IPS-20b (cell line): ENCODE measurements around the gene ZNF407.

Experiments used
- H3K27ac ChIP-seq: one replicate; pipeline ENCODE4 v1.5.1; 2013; ENCODE audit warnings: low read length
- H3K27me3 ChIP-seq: 2 replicates; pipeline ENCODE4 v1.6.1; 2013; ENCODE audit warnings: mild to moderate bottlenecking, low read length, inconsistent platforms; ENCODE audit not compliant: insufficient read depth
- H3K36me3 ChIP-seq: 2 replicates; pipeline ENCODE4 v1.6.1; 2013; ENCODE audit warnings: low read depth, mild to moderate bottlenecking, inconsistent platforms, low read length, moderate library complexity; ENCODE audit not compliant: insufficient read depth
- H3K4me1 ChIP-seq: 2 replicates; pipeline ENCODE4 v1.6.1; 2013; ENCODE audit warnings: mild to moderate bottlenecking, control low read depth, inconsistent platforms, low read length, moderate library complexity; ENCODE audit not compliant: insufficient read depth
- H3K4me3 ChIP-seq: 2 replicates; pipeline ENCODE4 v1.5.1; 2013; ENCODE audit warnings: mild to moderate bottlenecking, low read length, inconsistent platforms
- H3K9ac ChIP-seq: 2 replicates; pipeline ENCODE4 v1.6.1; 2013; ENCODE audit warnings: low read depth, mild to moderate bottlenecking, inconsistent platforms, low read length, moderate library complexity
- H3K9me3 ChIP-seq: 2 replicates; pipeline ENCODE4 v1.6.1; 2013; ENCODE audit warnings: mild to moderate bottlenecking, low read depth, low read length, inconsistent platforms; ENCODE audit not compliant: insufficient read depth

ZNF407 gene

GRCh38 chr18:74775239-74775638, 177.6 kb downstream of the ZNF407 start:
- Histone ChIP-seq H3K27ac (no peak overlapping the region), H3K4me3 (no peak overlapping the region)

GRCh38 chr18:74778191-74778847, 180.6 kb downstream of the ZNF407 start:
- H3K9me3 ChIP-seq = no peaks in the 10 kb centered on the region
- no peaks in the 10 kb centered on the region for H3K4me1 ChIP-seq
- H3K27me3 ChIP-seq = no peaks in the 10 kb centered on the region
- H3K4me3 ChIP-seq = no peak overlapping the region
- no peak overlapping the region for H3K9ac ChIP-seq
- H3K27ac ChIP-seq = no peak overlapping the region
- no peaks in the 10 kb centered on the region for H3K36me3 ChIP-seq

More at GRCh38 chr18:74775239-74775638, 177.6 kb downstream of the ZNF407 start:
- Histone ChIP-seq H3K4me1 (no peaks in the 10 kb centered on the region), H3K36me3 (no peaks in the 10 kb centered on the region), H3K9ac (no peak overlapping the region), H3K9me3 (no peaks in the 10 kb centered on the region), H3K27me3 (no peaks in the 10 kb centered on the region)

GRCh38 chr18:74784752-74785151, 187.1 kb downstream of the ZNF407 start:
- Histone ChIP-seq H3K9ac (no peak overlapping the region), H3K9me3 (no peaks in the 10 kb centered on the region), H3K4me1 (no peaks in the 10 kb centered on the region), H3K27me3 (no peaks in the 10 kb centered on the region), H3K36me3 (no peaks in the 10 kb centered on the region), H3K27ac (no peak overlapping the region), H3K4me3 (no peak overlapping the region)

GRCh38 chr18:74785632-74786031, 188.0 kb downstream of the ZNF407 start:
- H3K27me3 ChIP-seq = no peaks in the 10 kb centered on the region
- no peaks in the 10 kb centered on the region for H3K36me3 ChIP-seq
- H3K4me3 ChIP-seq = no peak overlapping the region
- H3K9me3 ChIP-seq = no peaks in the 10 kb centered on the region
- H3K27ac ChIP-seq = no peak overlapping the region
- H3K4me1 ChIP-seq = no peaks in the 10 kb centered on the region
- H3K9ac ChIP-seq = no peak overlapping the region

- Histone ChIP-seq H3K4me3 (no peak overlapping the region), H3K9me3 (no peaks in the 10 kb centered on the region), H3K36me3 (no peaks in the 10 kb centered on the region), H3K27ac (no peak overlapping the region), H3K4me1 (peaks cover 1% of the 10 kb centered on the region; the same call in 1 of the 2 replicates), H3K9ac (no peak overlapping the region), H3K27me3 (no peaks in the 10 kb centered on the region)
Measured at GRCh38 chr18:74788657-74789056, 191.0 kb downstream of the ZNF407 start.

GRCh38 chr18:74789078-74789477, 191.4 kb downstream of the ZNF407 start:
- no peaks in the 10 kb centered on the region for H3K36me3 ChIP-seq
- H3K27me3 ChIP-seq = no peaks in the 10 kb centered on the region
- H3K4me3 ChIP-seq = no peak overlapping the region
- H3K27ac ChIP-seq = no peak overlapping the region
- H3K9ac ChIP-seq = no peak overlapping the region
- peaks cover 5% of the 10 kb centered on the region; the same call in 1 of the 2 replicates for H3K4me1 ChIP-seq
- H3K9me3 ChIP-seq = no peaks in the 10 kb centered on the region

GRCh38 chr18:74790451-74790850, 192.8 kb downstream of the ZNF407 start:
- no peak overlapping the region for H3K4me3 ChIP-seq
- H3K27ac ChIP-seq = no peak overlapping the region
- no peaks in the 10 kb centered on the region for H3K9me3 ChIP-seq

GRCh38 chr18:74791501-74792194, 194.0 kb downstream of the ZNF407 start:
- H3K36me3 ChIP-seq = no peaks in the 10 kb centered on the region

More at GRCh38 chr18:74790451-74790850, 192.8 kb downstream of the ZNF407 start:
- H3K9ac ChIP-seq = no peak overlapping the region
- peaks cover 5% of the 10 kb centered on the region; the same call in 1 of the 2 replicates for H3K4me1 ChIP-seq
- H3K36me3 ChIP-seq = no peaks in the 10 kb centered on the region
- no peaks in the 10 kb centered on the region for H3K27me3 ChIP-seq

GRCh38 chr18:74793746-74794145, 196.1 kb downstream of the ZNF407 start:
- H3K27ac ChIP-seq = no peak overlapping the region
- H3K4me1 ChIP-seq = peaks cover 5% of the 10 kb centered on the region; the same call in 1 of the 2 replicates
- no peak overlapping the region for H3K4me3 ChIP-seq
- no peaks in the 10 kb centered on the region for H3K36me3 ChIP-seq
- no peaks in the 10 kb centered on the region for H3K27me3 ChIP-seq
- H3K9ac ChIP-seq = no peak overlapping the region
- no peaks in the 10 kb centered on the region for H3K9me3 ChIP-seq

More at GRCh38 chr18:74791501-74792194, 194.0 kb downstream of the ZNF407 start:
- Histone ChIP-seq H3K9me3 (no peaks in the 10 kb centered on the region), H3K4me1 (peaks cover 5% of the 10 kb centered on the region; the same call in 1 of the 2 replicates), H3K4me3 (no peak overlapping the region), H3K27me3 (no peaks in the 10 kb centered on the region), H3K27ac (no peak overlapping the region), H3K9ac (no peak overlapping the region)

GRCh38 chr18:74795751-74796150, 198.1 kb downstream of the ZNF407 start:
- Histone ChIP-seq H3K4me1 (peaks cover 21% of the 10 kb centered on the region; the same call in 1 of the 2 replicates), H3K36me3 (no peaks in the 10 kb centered on the region)

GRCh38 chr18:74796211-74796610, 198.5 kb downstream of the ZNF407 start:
- Histone ChIP-seq H3K9me3 (no peaks in the 10 kb centered on the region), H3K27me3 (no peaks in the 10 kb centered on the region), H3K36me3 (no peaks in the 10 kb centered on the region), H3K4me3 (no peak overlapping the region), H3K4me1 (peaks cover 21% of the 10 kb centered on the region; the same call in 1 of the 2 replicates), H3K27ac (no peak overlapping the region), H3K9ac (no peak overlapping the region)

More at GRCh38 chr18:74795751-74796150, 198.1 kb downstream of the ZNF407 start:
- H3K27me3 ChIP-seq = no peaks in the 10 kb centered on the region
- no peak overlapping the region for H3K9ac ChIP-seq
- no peaks in the 10 kb centered on the region for H3K9me3 ChIP-seq
- H3K27ac ChIP-seq = no peak overlapping the region
- no peak overlapping the region for H3K4me3 ChIP-seq
